ENCODE results near the gene GNA14. TPM values are rescaled to one million over a fixed set of nuclear protein-coding genes. Genes with fewer than 3 reads are reported as not detected.
"Not testable (repeated sequence)": the region's sequence is repeated elsewhere in the genome, so short reads cannot be mapped to it uniquely, and the experiment has no call there.

The GNA14 gene
- polyA plus RNA-seq, 4 donors: 12.2 to 19.7 (median 18.1) TPM

DNA sequence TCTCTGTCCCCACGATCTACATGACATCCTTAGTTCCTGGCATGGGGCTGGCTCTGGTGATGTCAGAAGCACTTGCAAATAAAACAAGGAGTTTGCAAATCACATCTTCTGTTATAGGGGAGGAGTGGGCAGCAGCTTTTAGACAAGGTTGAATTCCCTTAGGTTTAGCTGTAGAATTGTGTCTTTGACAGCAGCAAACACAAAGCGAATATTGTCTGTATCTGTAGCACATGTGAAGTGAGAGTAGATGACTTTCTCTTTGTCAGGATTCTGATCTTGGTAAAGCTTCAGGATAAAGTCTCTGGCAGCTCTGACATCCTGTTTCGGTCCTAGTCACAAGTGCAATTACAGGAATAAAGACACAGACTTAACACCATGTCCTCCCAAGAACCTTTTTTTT is 224.3 kb downstream of the GNA14 start:
- DNase-seq (ENCODE audit: low read depth in 4 of 4, low spot score in 3 of 4): no peak

DNA sequence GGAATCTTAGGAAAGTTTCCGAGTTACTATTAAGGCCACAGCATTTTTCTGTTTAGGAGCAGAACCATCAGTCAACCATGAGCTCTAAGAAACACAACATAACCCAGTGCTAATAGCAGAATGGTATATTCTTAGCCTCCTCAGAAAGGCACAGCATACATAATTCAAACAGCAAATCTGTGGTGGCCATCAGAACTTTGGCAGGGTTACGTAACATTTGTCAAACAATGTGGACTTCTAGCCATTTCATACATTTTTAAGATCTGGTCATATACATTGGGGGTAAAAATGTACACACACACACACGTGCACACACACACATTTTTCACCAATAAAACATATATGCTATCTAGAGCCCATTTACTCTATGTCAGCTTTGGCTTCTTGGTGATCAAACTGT is 225.2 kb downstream of the GNA14 start:
- no peak for DNase-seq (ENCODE audit: low read depth in 4 of 4, low spot score in 3 of 4)

DNA sequence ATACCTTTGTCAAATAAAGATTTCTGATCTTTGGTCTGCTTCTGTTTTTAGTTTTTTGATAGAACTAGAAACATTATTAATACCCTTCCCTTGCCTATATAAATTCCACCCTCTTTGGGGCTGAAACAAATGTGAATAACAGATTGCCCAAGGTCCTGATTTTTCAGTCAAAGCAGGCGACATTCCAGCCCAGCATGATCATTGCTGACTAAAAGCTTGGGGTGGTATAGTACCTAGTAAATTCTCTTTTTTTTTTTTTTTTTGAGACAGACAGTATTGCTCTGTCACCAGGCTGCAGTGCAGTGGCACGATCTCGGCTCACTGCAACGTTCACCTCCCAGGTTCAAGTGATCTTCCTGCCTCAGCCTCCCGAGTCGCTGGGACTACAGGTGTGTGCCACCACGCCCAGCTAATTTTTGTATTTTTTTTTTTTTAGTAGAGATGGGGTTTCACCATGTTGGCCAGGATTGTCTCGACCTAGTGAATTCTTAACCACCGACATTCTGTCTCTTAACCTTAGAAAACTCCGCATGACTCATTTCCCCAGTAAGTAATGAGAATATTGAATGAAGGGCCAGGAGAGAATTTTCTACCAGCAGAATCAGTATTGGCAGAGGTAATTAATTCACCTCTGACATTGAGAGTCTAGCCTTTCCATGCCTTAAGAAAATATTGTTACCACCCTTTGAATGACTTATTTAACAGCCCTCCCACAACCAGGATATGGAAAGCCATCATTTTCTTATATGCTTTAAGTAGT is 226.4 kb downstream of the GNA14 start:
- no peak for DNase-seq (ENCODE audit: low read depth in 4 of 4, low spot score in 3 of 4)

DNA sequence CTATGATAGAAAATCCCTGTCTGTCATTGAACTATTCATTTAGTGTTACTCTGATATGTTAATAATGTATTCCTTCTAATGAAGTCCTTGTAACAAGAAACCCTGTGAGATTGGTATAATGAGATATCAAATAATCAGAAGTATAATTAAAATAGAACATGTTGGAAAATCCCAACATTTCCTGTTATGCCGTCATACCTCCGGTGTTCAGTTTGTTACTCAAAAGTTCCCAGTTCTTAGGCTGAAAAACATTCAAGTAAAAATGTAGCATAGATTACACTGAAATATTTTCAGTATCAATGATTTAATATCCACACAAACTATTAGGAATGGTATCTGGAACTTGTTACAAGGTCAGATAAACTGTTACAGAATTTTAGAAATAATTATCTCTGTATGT is 227.5 kb downstream of the GNA14 start:
- no peak for DNase-seq (ENCODE audit: low read depth in 4 of 4, low spot score in 3 of 4)

DNA sequence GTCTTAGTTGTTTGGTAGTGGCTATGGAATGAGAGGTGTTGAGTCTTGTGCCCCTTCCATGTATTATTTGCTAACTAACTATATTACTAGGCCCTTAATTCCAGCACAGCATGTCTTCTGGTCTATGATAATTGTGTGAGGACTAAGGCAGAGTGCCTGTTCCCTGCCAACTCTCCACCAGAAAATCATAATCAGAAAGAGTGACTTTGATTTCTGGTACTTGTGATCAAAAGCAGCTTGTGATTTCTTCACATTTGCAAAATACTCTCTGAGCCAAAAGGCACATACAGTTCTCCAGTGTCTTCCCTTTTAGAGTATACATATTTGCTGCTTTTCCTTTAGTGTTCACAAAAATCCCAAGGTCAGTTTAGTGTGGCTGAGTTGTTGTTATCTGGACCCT is 229.9 kb downstream of the GNA14 start:
- DNase-seq (ENCODE audit: low read depth in 4 of 4, low spot score in 3 of 4): no peak

DNA sequence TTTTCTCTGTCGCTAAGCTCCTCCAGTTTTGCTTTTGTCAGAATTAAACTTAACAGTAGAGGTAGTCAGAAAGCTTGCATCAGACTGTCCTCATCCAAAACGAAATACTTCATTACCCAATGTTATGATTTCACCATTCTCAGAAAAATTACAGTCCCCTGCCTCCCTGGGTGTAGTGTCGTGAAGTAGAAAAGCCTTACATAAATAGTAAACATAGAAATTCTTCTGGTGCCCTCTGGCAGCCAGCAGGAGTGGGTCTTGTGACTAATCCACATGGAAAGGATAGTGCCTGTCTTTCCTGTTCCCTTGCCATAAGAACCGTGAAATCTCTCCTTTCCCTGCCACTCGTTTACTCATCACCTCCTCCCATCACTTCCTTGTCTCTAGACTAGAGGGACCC is 230.6 kb downstream of the GNA14 start:
- no peak for DNase-seq (ENCODE audit: low read depth in 4 of 4, low spot score in 3 of 4)

DNA sequence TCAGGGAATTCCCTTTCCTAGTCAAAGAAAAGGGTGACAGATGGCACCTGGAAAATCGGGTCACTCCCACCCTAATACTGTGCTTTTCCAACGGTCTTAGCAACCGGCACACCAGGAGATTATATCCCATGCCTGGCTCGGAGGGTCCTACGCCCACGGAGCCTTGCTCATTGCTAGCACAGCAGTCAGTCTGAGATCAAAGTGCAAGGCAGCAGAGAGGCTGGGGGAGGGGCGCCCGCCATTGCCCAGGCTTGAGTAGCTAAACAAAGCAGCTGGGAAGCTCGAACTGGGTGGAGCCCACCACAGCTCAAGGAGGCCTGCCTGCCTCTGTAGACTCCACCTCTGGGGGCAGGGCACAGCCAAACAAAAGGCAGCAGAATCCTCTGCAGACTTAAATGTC is 239.6 kb downstream of the GNA14 start:
- not testable (repeated sequence) for DNase-seq (ENCODE audit: low read depth in 4 of 4, low spot score in 3 of 4)

DNA sequence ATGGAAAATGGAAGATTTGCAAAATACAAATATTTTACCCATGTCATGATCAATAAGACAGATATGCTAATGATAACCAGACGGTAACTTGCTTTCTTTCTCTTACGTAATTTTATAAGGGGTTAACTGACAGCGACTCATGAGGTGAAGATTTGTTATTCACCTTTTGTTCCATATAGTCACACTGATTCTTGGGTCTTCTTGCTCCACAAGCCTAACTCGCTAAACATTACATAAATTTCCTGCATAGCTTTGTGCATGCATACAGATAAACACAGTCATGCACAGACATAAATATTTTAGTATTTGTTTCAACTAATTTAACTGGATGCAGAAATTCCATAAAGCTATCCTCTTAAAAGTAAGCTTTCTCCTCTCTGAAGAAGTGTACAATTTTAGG is 244.9 kb downstream of the GNA14 start:
- no peak for DNase-seq (ENCODE audit: low read depth in 4 of 4, low spot score in 3 of 4)

DNA sequence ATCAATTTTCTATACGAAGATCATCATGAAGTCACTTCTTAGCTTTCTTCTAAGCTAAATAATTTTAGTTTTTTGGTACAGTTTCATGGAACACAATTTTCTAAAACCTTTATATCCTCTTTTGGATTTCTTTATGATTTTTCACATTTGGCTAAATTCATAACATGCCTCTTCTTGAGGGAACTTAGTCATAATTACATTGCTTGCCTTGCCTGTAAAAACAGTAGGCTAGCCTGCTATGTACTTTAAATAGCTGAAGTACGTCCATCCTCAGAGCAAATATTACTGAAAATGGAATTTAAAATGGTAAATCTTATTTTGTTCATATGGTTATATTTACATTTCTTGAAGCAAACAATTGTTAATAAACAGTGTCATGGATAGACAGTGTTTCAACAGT is 245.8 kb downstream of the GNA14 start:
- DNase-seq (ENCODE audit: low read depth in 4 of 4, low spot score in 3 of 4): no peak

DNA sequence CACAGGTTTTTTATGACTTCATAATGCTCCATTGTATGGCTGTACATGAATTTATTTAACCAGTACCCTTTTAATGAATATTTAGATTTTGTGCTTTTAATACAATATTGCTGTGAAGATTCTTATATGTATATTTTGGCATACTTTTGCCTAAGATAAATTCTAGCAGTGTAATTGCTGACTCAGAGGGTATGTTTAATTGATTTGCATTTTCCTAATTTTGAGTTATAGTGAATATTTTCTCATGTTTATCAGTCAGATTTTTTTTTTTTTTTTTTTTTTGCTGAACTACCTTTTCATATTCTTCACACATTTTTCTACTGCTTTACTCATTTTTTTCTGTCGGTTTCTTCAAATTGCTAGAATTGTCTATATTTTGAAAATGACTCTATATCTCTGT is 248.2 kb downstream of the GNA14 start:
- DNase-seq (ENCODE audit: low read depth in 4 of 4, low spot score in 3 of 4): no peak

DNA sequence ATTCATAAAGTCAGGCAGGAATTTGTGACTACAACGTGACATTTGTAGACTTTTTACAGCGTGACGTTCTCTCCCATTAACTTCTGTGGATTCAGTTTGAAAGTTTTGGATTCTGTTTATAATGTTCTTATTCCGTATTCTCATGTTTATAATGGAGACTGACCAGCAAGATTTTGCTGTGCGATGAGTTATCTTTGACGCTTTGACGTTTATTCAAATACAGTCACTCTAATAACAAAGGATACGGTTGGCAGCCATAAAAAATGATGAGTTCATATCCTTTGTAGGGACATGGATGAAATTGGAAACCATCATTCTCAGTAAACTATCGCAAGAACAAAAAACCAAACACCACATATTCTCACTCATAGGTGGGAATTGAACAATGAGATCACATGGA is 249.5 kb downstream of the GNA14 start:
- DNase-seq (ENCODE audit: low read depth in 4 of 4, low spot score in 3 of 4): not testable (repeated sequence)

DNA sequence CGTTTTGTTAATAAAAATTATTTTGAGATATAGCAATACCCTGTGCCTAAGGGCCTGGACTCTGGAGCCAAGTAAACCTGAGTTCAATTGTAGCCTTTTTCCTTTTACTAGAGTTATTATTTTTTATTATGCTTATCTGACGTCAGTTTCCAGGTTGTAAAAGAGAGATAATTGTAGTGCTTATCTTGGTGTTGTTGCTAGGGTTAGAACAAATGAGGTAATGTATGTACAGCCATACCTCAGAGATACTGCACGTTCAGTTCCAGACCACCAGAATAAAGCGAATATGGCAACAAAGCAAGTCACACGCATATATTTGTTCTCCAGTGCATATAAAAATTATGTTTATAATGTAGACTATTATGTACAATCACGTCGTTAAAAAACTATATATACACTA is 255.8 kb downstream of the GNA14 start:
- no peak for DNase-seq (ENCODE audit: low read depth in 4 of 4, low spot score in 3 of 4)

DNA sequence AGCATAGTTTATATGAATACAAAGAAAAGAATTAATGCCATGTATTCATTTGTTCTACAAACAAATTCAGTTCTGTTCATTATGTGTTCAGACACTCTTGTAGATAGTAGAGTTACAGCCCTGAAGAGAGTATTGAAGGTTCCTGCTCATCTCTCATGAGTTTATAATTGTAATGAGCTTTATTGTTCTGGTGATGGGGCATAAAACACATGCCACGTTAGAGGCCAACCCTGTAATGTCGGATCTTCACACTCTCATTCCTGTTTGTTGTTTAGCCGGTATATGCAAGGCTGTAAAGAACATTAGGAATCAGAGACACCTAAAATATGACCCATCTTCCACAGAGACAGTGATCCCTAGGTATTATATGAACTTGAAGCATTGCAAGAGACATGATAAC is 256.3 kb downstream of the GNA14 start:
- DNase-seq (ENCODE audit: low read depth in 4 of 4, low spot score in 3 of 4): no peak

DNA sequence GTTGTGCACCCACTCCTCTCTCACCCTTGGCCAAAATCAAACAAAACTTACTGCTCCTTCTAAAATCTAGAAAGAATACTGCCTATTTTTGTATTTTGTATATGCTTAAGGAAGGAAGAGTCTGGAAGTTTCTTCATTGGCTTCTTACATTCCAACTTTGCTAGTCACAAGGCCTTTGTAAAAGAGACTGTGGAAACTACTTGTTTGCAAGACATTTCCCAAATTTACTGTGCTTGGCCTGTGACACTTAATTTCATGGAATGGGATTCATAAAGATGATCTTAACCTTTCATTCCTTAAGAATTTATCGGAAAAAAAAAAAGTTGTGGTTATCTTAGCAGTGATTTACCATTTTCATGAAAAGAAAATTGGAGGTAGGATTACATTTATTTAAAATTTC is 261.9 kb downstream of the GNA14 start:
- DNase-seq (ENCODE audit: low read depth in 4 of 4, low spot score in 3 of 4): no peak

DNA sequence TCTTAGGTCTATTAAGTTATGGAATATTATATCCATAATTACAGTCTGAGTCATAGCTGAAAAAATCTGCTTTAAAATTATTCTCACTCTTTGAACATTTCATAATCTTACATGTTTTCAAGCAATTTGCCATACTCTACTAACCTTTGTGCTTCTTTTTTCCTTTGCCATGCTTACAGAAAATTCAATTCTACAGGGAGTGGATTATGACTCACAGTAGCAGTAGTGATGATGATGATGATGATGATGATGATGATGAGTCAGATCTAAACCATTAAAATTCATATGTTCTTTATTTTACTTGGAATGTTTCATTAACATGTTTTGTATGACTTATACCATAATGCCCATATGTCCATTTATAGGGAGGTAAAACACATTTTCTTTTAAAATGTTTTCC is 263.7 kb downstream of the GNA14 start:
- no peak for DNase-seq (ENCODE audit: low read depth in 4 of 4, low spot score in 3 of 4)

DNA sequence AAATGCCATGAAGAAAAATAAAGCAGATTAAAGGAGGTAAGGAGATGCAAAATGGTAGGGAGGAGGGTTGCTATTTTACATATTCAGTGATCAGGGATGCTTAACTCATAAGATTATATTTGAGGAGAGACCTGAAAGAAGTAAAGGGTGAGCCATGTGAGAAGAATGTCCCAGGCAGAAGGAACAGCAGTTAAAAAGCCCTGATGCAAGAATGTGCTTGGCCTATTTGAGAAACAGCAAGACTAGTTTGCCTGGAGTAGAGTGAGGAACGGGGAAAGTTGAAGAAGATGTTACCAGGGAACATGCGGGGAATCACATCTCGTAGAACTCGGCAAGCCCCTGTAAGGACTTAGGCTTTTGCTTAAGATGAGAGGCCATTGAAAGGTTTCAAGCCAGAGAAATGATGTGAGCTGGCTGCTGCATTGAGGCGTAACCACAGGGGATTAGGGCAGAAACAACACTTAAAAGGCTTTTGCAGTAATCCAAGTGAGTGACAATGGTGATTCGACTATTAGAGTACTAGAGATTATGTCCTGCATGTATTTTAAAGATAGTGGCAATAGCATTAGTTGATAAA is 272.1 kb downstream of the GNA14 start:
- DNase-seq (ENCODE audit: low read depth in 4 of 4, low spot score in 3 of 4): no peak

DNA sequence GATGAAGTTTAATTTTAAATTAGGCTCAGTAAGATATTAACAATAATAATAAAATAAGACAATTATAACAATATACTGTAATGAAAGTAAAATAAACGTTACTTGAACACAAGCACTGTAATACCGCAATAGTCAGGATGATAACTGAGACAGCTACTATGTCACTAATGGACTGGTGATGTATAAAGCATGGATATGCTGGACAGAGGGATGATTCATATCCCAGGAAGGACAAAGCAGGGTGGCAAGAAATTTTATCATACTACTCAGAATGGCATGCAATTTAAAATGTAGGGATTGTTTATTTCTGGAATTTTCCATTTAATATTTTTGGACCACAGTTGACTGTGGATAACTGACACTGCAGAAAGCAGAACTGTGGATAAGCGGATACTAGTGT is 273.9 kb downstream of the GNA14 start:
- DNase-seq (ENCODE audit: low read depth in 4 of 4, low spot score in 3 of 4): no peak
